ENCODE measurements around the gene NR2F6. TPM values are rescaled to one million over a fixed set of nuclear protein-coding genes. Genes with fewer than 3 reads are reported as not detected.
"Not testable (repeated sequence)": the region's sequence is repeated elsewhere in the genome, so short reads cannot be mapped to it uniquely, and the experiment has no call there.

Gene NR2F6
- total RNA-seq, 1 experiment from 2014 or later: 90.8 TPM

- 0 out of 2 replicates have a peak, but pooled peaks cover 11% of the 10 kb centered on the region for H3K36me3 ChIP-seq (ENCODE audit: low read depth)
- no peak for DNase-seq
- CTCF ChIA-PET: no interaction called here
- peaks cover 7% of the 10 kb centered on the region; the same call in 1 of the 2 replicates for H3F3A ChIP-seq (ENCODE audit: insufficient read depth, low read depth)
- POLR2A ChIA-PET (ENCODE audit: unreplicated experiment): no interaction called here
- TF ChIP-seq EZH2 (IDR thresholded peaks at IDR 0.05; ENCODE audit: low read depth) (no peak), CTCF (conservative IDR thresholded peaks at IDR 0.05) (no peak)
- no peaks in the 10 kb centered on the region for H3K79me2 ChIP-seq (ENCODE audit: low read depth)
- no peak overlapping the region for H2AFZ ChIP-seq
- no peaks in the 10 kb centered on the region for H3K27me3 ChIP-seq (ENCODE audit: insufficient read depth, low read depth)
- no peaks in the 10 kb centered on the region for H3K9me3 ChIP-seq (ENCODE audit: insufficient read depth, low read depth)
- 0 out of 2 replicates have a peak, but pooled peaks cover 3% of the 10 kb centered on the region for H4K20me1 ChIP-seq (ENCODE audit: insufficient read depth)
- intact Hi-C loops (cut with micrococcal nuclease; ENCODE audit: unreplicated experiment): no loop called here
- no peaks in the 10 kb centered on the region for H3K4me1 ChIP-seq (replicated peaks; ENCODE audit: insufficient read depth)
- no peaks in the 10 kb centered on the region for H3K9me2 ChIP-seq (ENCODE audit: insufficient read depth)
- H3K27ac ChIP-seq: no peak overlapping the region
- no TSS peak for BruUV-seq (replicated peaks)
- H3K4me3 ChIP-seq: no peak overlapping the region
- no peak overlapping the region for H3K4me2 ChIP-seq
Observed at GRCh38 chr19:17192751-17193150, 53.0 kb downstream of the NR2F6 start.

GRCh38 chr19:17191736-17192135 is 54.0 kb downstream of the NR2F6 start:
- H3F3A ChIP-seq (ENCODE audit: insufficient read depth, low read depth); H2AFZ ChIP-seq; H4K20me1 ChIP-seq (ENCODE audit: insufficient read depth); BruUV-seq (replicated peaks); H3K4me3 ChIP-seq; H3K79me2 ChIP-seq (ENCODE audit: low read depth); POLR2A ChIA-PET (ENCODE audit: unreplicated experiment); DNase-seq; H3K4me2 ChIP-seq; H3K9me3 ChIP-seq (ENCODE audit: insufficient read depth, low read depth); intact Hi-C loops (cut with micrococcal nuclease; ENCODE audit: unreplicated experiment); H3K27ac ChIP-seq; CTCF ChIA-PET; H3K4me1 ChIP-seq (replicated peaks; ENCODE audit: insufficient read depth); H3K9me2 ChIP-seq (ENCODE audit: insufficient read depth); H3K27me3 ChIP-seq (ENCODE audit: insufficient read depth, low read depth): not testable (repeated sequence)
- H3K36me3 ChIP-seq (ENCODE audit: low read depth): 0 out of 2 replicates have a peak, but pooled peaks cover 11% of the 10 kb centered on the region

- CTCF ChIA-PET: no interaction called here
Observed at GRCh38 chr19:17185590-17185989, 60.1 kb downstream of the NR2F6 start.

More at GRCh38 chr19:17185590-17185989, 60.1 kb downstream of the NR2F6 start:
- POLR2A ChIA-PET (ENCODE audit: unreplicated experiment): no interaction called here
- Histone ChIP-seq H3K4me3 (no peak overlapping the region), H4K20me1 (ENCODE audit: insufficient read depth) (0 out of 2 replicates have a peak, but pooled peaks cover 3% of the 10 kb centered on the region), H3K27ac (no peak overlapping the region), H3K9me2 (ENCODE audit: insufficient read depth) (no peaks in the 10 kb centered on the region), H2AFZ (no peak overlapping the region), H3F3A (ENCODE audit: insufficient read depth, low read depth) (peaks cover 7% of the 10 kb centered on the region; the same call in 1 of the 2 replicates), H3K36me3 (ENCODE audit: low read depth) (no peaks in the 10 kb centered on the region), H3K9me3 (ENCODE audit: insufficient read depth, low read depth) (no peaks in the 10 kb centered on the region), H3K4me1 (replicated peaks; ENCODE audit: insufficient read depth) (no peaks in the 10 kb centered on the region), H3K79me2 (ENCODE audit: low read depth) (no peaks in the 10 kb centered on the region), H3K27me3 (ENCODE audit: insufficient read depth, low read depth) (no peaks in the 10 kb centered on the region), H3K4me2 (no peak overlapping the region)
- TF ChIP-seq CTCF (conservative IDR thresholded peaks at IDR 0.05): no peak
- no peak for TF ChIP-seq EZH2 (IDR thresholded peaks at IDR 0.05; ENCODE audit: low read depth)
- intact Hi-C loops (cut with micrococcal nuclease; ENCODE audit: unreplicated experiment): no loop called here
- no peak for DNase-seq
- BruUV-seq (replicated peaks): no TSS peak
